ENCODE results near the gene CNFN.

DNA sequence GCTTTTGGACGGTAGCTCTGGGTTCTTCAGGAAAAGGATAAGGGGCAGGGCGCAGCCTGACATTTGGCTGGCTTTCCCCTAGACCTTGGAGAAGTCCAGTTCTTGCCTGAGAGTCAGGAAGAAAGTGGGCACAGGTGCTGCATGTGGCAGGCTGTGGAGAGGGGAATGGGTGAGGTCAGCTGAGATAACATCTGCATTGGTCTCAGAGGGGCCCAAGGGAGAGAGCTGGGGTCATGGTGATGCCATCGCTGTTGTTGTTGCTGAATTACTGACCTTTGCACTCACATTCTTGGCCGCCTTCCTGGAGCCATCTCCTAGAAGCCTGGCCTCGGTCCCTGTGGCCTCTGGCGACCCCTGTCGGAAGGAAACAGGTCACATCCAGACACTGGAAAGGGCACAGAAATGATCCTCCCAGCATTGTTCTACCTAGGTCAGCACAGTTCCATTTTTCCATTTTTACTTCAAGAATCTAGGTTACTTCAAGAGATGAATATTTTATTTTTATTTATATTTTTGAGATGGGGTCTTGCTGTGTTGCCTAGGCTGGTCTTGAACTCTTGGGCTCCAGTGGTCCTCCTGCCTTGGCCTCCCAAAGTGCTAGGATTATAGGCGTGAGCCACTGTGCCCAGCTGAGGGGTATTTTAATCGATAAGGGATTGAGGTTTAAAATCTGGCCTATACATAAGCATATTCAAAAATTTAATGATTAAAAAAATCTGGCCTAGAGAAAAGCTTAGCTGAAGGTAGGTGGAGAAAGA lies 43.6 kb upstream of the CNFN start:
- TF ChIP-seq, protein P1, sequence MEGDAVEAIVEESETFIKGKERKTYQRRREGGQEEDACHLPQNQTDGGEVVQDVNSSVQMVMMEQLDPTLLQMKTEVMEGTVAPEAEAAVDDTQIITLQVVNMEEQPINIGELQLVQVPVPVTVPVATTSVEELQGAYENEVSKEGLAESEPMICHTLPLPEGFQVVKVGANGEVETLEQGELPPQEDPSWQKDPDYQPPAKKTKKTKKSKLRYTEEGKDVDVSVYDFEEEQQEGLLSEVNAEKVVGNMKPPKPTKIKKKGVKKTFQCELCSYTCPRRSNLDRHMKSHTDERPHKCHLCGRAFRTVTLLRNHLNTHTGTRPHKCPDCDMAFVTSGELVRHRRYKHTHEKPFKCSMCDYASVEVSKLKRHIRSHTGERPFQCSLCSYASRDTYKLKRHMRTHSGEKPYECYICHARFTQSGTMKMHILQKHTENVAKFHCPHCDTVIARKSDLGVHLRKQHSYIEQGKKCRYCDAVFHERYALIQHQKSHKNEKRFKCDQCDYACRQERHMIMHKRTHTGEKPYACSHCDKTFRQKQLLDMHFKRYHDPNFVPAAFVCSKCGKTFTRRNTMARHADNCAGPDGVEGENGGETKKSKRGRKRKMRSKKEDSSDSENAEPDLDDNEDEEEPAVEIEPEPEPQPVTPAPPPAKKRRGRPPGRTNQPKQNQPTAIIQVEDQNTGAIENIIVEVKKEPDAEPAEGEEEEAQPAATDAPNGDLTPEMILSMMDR (conservative IDR thresholded peaks at IDR 0.05 in 1 of 2, IDR thresholded peaks at IDR 0.05 in 1 of 2; ENCODE audit: extremely low read depth in 1 of 2, insufficient read depth in 1 of 2, low read depth in 1 of 2, low read length in 2 of 2): peak; percentile 78 to 91
- no peak for TF ChIP-seq EZH2 (IDR thresholded peaks at IDR 0.05; ENCODE audit: borderline replicate concordance, low read length)
